HFF-Myc (cell line): ENCODE measurements around the gene NINJ2.

ENCODE experiments used
- DNase-seq: peaks from one replicate; pipeline ENCODE4 v3.0.0-alpha.2; 2011; ENCODE audit warnings: low read depth; ENCODE audit errors: extremely low read depth
- H3K4me3 ChIP-seq: replicated peaks from 2 replicates; pipeline ENCODE4 v1.5.1; 2011; ENCODE audit warnings: low read depth, mild to moderate bottlenecking, control low read depth, low read length
- TF ChIP-seq, protein P1 (sequence below): IDR thresholded peaks from 2 replicates; pipeline ENCODE4 v1.5.1; 2012; ENCODE audit warnings: mild to moderate bottlenecking, low read depth, low read length, control low read depth; ENCODE audit errors: missing control alignments

The NINJ2 gene

DNA sequence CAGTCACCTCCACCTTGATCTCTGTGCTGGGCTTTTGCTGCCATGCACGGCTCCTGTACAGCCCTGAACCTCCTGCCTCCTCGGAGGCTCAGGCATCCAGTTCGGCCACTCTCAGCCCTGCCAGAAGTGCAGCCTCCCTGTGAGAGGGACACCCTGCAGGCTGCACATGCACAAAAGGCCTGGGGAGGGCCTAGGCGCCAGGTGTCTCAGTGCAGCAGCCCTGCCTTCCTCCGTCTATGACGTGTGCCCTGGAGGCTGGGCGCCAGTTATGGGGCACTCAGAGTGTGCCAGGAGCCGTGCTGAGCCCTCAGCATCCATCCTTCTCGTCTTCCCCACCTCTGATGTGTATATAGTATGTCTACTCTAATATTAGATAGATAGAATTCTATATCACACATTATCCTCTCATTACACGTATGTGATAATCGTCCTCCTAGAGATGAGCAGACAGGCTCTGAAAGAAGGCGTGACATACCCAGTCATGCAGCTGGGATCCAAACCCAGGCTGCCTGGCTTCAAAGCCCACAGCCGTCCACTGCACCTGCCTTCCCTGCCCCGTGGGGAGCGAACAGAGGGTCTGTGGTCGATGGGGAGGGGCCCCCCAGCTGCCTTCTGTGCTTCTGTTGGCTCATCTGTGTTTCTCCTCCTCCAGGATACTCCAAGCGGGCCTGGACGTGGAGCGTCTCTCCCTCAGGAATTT lies 102.4 kb downstream of the NINJ2 start:
- TF ChIP-seq, protein P1, sequence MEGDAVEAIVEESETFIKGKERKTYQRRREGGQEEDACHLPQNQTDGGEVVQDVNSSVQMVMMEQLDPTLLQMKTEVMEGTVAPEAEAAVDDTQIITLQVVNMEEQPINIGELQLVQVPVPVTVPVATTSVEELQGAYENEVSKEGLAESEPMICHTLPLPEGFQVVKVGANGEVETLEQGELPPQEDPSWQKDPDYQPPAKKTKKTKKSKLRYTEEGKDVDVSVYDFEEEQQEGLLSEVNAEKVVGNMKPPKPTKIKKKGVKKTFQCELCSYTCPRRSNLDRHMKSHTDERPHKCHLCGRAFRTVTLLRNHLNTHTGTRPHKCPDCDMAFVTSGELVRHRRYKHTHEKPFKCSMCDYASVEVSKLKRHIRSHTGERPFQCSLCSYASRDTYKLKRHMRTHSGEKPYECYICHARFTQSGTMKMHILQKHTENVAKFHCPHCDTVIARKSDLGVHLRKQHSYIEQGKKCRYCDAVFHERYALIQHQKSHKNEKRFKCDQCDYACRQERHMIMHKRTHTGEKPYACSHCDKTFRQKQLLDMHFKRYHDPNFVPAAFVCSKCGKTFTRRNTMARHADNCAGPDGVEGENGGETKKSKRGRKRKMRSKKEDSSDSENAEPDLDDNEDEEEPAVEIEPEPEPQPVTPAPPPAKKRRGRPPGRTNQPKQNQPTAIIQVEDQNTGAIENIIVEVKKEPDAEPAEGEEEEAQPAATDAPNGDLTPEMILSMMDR: no peak
- DNase-seq: no peak
- no peak overlapping the region for H3K4me3 ChIP-seq

DNA sequence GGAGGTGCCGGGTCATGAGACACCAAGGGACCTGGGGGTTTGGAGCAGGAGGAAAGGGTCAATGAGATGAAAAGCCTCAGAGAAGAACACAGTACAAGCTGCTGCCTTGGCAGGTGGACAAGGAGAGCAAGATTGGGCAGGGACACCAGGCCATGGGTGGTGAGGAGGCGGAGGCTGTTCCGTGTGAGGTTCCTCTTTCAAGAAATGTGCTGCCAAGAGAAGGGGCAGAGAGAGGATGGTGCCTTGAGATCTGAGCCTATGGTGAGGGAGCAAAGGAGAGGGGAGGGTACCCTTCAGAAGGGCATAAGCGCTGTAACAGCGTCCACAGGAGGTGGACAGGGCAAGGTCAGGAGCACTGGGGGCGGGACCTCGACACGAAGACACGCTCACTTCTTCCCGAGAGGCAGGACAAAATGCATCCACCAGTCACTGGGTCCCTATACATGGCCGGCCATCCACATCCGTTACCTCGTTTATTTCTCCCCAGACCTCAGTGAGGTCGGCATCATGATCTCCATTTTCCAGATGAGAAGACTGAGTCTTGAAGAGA lies 103.3 kb downstream of the NINJ2 start:
- TF ChIP-seq, protein P1: no peak

DNA sequence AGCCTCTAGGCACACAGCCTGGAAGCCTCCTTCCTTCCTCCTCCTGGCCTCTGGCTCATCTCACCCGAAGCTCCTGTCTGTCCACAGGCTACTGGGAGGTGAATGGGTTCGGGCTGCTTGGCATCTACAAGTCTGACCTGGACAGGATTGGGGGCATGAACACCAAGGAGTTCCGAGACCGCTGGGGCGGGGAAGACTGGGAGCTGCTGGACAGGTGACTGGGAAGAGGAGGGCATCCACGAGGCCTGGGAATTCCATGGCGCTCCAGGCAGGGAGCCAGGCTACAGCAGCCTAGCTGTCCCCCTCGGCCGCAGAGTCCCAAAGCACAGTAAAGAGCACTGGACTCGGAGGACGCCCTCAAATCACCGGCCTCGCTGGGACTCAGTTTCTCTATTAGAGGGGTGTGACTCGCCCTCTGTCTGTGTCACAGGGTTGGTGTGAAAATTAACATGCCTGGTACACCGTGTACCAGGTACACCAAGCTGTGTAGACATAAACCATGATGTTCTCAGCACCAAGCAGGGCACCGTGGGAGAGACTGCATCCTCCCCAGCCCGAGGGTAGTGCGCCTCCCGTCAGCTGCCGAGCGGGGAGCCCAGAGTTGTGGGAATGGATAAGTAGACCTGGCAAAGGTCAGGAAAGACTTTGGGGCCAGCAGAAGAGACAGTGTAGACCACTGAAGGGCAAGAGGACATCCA lies 103.9 kb downstream of the NINJ2 start:
- no peak overlapping the region for H3K4me3 ChIP-seq
- TF ChIP-seq, protein P1: no peak
- DNase-seq: no peak

More for the DNA sequence above, 103.3 kb downstream of the NINJ2 start:
- no peak overlapping the region for H3K4me3 ChIP-seq
- DNase-seq: no peak

DNA sequence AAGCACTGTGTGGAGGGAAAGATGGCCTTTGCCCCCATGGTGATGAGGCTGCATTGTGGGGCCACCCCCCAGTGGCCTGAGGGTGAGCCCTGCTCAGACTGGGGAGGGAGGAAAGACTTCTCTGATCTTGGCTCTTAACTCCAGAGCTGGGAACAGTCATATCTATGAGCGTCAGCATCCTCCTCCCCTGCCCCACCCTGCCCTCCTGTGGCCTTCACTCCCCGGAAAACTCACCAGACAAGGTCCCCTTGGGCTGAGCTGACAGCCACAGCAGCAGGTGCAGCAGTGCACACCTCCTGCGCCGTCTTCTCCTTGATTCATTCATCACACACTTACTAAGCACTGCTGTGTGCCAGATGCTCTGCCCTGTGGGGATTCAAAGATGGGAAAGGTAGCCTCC lies 104.7 kb downstream of the NINJ2 start:
- no peak overlapping the region for H3K4me3 ChIP-seq
- DNase-seq: no peak
- TF ChIP-seq, protein P1: no peak

DNA sequence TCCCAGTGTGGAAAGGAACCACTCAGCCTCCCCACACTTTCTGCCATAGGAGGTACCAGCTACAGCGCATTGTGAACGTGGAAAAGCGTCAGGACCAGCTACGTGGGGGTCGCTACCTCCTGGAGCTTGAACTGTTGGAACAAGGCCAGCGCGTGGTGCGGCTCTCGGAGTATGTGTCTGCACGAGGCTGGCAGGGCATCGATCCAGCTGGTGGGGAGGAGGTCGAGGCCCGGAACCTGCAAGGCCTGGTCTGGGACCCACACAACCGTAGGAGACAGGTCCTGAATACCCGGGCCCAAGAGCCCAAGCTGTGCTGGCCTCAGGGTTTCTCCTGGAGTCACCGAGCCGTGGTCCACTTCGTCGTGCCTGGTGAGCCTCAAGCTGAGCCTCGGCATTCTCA lies 106.7 kb downstream of the NINJ2 start:
- TF ChIP-seq, protein P1: no peak
- no peak overlapping the region for H3K4me3 ChIP-seq
- DNase-seq: no peak

DNA sequence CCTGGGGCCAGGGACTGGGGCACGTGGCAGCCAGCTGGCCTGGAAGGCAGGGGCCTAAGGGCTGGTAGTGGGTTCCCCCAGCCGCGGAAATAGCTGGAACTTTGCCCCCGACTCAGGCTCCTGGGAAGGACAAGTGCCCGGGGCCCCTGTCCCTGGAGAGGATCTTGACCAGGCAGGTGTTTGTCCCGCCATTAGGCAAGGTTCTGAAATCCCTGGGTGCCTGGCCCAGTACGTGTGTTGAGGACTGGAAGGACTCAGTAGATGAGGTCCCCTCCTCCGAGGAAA lies 109.3 kb downstream of the NINJ2 start:
- no peak overlapping the region for H3K4me3 ChIP-seq
- no peak for DNase-seq
- TF ChIP-seq, protein P1: no peak
